LNCaP clone FGC (cell line): ENCODE data around the gene GPR68.

ENCODE experiments used
- DNase-seq: peaks from one replicate; pipeline ENCODE4 v3.0.0-alpha.2; 2011; ENCODE audit warnings: low read depth
- H3K4me3 ChIP-seq: 2 replicates; pipeline ENCODE4 v1.5.1; 2011; ENCODE audit warnings: mild to moderate bottlenecking, low read depth, low read length, control low read depth
- CTCF ChIP-seq: IDR thresholded peaks from 2 replicates; pipeline ENCODE4 v1.5.1; 2012; ENCODE audit warnings: mild to moderate bottlenecking; ENCODE audit not compliant: control insufficient read depth, insufficient read depth; ENCODE audit errors: extremely low read depth

Gene GPR68

DNA sequence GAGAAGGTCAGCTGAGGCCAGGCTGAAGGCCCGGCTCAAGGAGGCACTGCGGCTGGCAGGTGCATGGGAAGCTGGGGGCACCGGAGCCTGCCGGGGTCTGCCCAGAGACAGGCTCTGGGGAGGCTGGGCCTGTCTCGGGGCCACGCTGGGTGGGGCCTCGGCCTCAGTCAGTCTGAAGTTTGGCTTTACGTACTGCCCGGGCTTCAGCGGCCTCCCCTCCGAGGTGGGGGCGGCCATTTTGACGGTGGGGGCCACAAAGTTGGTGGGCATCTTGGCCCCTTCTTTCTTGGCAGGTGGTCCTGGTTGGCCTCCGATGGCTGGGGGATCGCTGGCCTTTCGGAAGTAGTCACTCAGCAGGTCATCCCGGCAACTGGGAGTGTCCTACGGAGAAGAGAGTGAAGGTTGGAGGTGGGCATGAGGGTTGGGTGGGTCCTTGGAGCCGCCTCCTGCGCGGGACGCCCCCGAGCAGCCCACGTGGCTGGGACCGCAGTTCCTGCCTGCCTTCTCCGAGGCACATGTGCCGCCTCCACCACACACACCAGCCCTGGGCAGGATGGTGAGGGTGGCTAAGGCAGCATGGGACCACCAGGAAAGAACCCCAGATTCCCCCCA lies 28.9 kb upstream of the GPR68 start:
- no peak for TF ChIP-seq CTCF
- DNase-seq, result no peak
- H3K4me3 ChIP-seq, result no peak overlapping the region

- no peak for DNase-seq
- no peak for TF ChIP-seq CTCF
- no peak overlapping the region for H3K4me3 ChIP-seq
These were observed 28.1 kb upstream of the GPR68 start for GRCh38 chr14:91272341-91273272.

GRCh38 chr14:91271639-91272038 lies 27.1 kb upstream of the GPR68 start:
- no peak for DNase-seq
- H3K4me3 ChIP-seq, result no peak overlapping the region
- no peak for TF ChIP-seq CTCF

GRCh38 chr14:91270619-91271018 lies 26.1 kb upstream of the GPR68 start:
- DNase-seq, result no peak
- TF ChIP-seq CTCF, result no peak
- no peak overlapping the region for H3K4me3 ChIP-seq

DNA sequence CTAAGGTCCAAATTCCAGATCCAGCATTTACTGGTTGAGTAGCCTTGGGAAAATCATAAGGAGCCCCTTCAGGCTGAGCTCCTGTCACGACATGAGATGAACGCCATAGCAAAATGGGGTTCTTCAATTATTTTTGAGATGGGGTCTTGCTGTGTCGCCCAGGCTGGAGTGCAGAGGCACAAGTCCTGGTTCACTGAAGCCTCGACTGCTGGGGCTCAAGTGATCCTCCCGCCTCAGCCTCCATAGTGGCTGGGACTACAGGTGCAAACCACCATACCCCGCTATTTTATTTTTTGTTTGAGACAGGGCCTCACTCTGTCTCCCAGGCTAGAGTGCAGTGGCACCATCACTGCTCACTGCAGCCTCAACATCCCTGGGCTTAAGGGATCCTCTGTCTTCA lies 25.7 kb upstream of the GPR68 start:
- no peak overlapping the region for H3K4me3 ChIP-seq
- no peak for DNase-seq
- no peak for TF ChIP-seq CTCF

- no peak for TF ChIP-seq CTCF
- no peak for DNase-seq
- no peak overlapping the region for H3K4me3 ChIP-seq
These were observed 24.8 kb upstream of the GPR68 start for GRCh38 chr14:91269076-91269991.
